HepG2 (cell line): ENCODE data around the gene FAT1. TPM values are rescaled to one million over a fixed set of nuclear protein-coding genes. Genes with fewer than 3 reads are reported as not detected.
A peak's percentile ranks its signal among the peaks of the same experiment; 100 is the strongest.

Source experiments
- ATAC-seq: fragments of 200-7000 bp; cut with Tn5 transposase; 3 replicates; pipeline ENCODE4 v1.9.1; 2020; ENCODE audit warnings: mild to moderate bottlenecking, moderate library complexity
- BruUV-seq: library from RNA; stranded (reverse); fragments of 400-500 nt; replicated peaks from 2 replicates; lab custom pipeline; 2021; lab: Mats Ljungman, UMichigan
- CTCF ChIA-PET: fragments of 300-600 bp; formaldehyde crosslinking; extraction: SDS; loops from one replicate; lab custom pipeline; 2021; ENCODE audit warnings: low total read pairs, inconsistent platforms, low intra/inter-chr PET ratio; lab: Yijun Ruan, JAX
- POLR2A ChIA-PET: fragments of 350-600 bp; sonication (Branson Sonifier 250); formaldehyde crosslinking; loops from one replicate; lab custom pipeline; 2020; ENCODE audit warnings: antibody characterized with exemption, inconsistent platforms; lab: Yijun Ruan, JAX
- DNase-seq: peaks from one replicate; pipeline ENCODE4 v3.0.0-alpha.2; 2015; ENCODE audit warnings: low spot score
- FAIRE-seq: peaks from 3 replicates; lab custom pipeline; 2011; peaks lifted over from hg19 to GRCh38; lab: Jason Lieb, UNC
- H2AFZ ChIP-seq: one replicate; pipeline ENCODE4 v1.6.1; 2011; ENCODE audit warnings: low read length, inconsistent platforms
- H3K27ac ChIP-seq: fragments of 300-600 bp; 3 replicates; pipeline ENCODE4 v1.8.0; 2011; ENCODE audit warnings: mixed run types, mild to moderate bottlenecking, mixed read lengths, low read length, inconsistent platforms; ENCODE audit not compliant: insufficient read depth; ENCODE audit errors: extremely low read length
- H3K27me3 ChIP-seq, 2 experiments: fragments of 200-600 bp in 1 of 2; 2 replicates in 1 of 2; 3 replicates in 1 of 2; pipeline versions ENCODE4 v1.6.0 to v1.8.0; 2011; ENCODE audit warnings: low read length in 2 of 2, mild to moderate bottlenecking in 2 of 2, moderate library complexity in 2 of 2, inconsistent platforms in 1 of 2; ENCODE audit not compliant: insufficient read depth in 2 of 2, control insufficient read depth in 1 of 2
- H3K36me3 ChIP-seq, 2 experiments: fragments of 200-600 bp in 1 of 2; replicated peaks in 1 of 2; 2 replicates in 1 of 2; 3 replicates in 1 of 2; pipeline versions ENCODE4 v1.5.1 to v1.8.0; 2011; ENCODE audit warnings: low read length in 2 of 2, inconsistent platforms in 1 of 2; ENCODE audit not compliant: insufficient read depth in 2 of 2, control insufficient read depth in 1 of 2
- H3K4me1 ChIP-seq: 2 replicates; pipeline ENCODE4 v1.5.1; 2012; ENCODE audit warnings: low read length, inconsistent platforms; ENCODE audit not compliant: insufficient read depth
- H3K4me2 ChIP-seq: 2 replicates; pipeline ENCODE4 v1.6.0; 2011; ENCODE audit warnings: low read depth, low read length, inconsistent platforms
- H3K4me3 ChIP-seq, 3 experiments: fragments of 200-600 bp in 1 of 3; sonication (generic), shearing (Covaris generic) in 1 of 3; replicated peaks in 1 of 3; 2 replicates each; pipeline ENCODE4 v1.5.1; 2011 to 2016; ENCODE audit warnings: low read length in 3 of 3, inconsistent platforms in 2 of 3, low read depth in 2 of 3, mild to moderate bottlenecking in 2 of 3, control low read depth in 1 of 3, mixed read lengths in 1 of 3; ENCODE audit not compliant: insufficient read depth in 1 of 3
- H3K79me2 ChIP-seq: one replicate; pipeline ENCODE4 v1.6.1; 2011; ENCODE audit warnings: low read length, inconsistent platforms; ENCODE audit not compliant: insufficient read depth
- H3K9ac ChIP-seq: 2 replicates; pipeline ENCODE4 v1.6.0; 2011; ENCODE audit warnings: mild to moderate bottlenecking, low read depth, low read length, inconsistent platforms; ENCODE audit not compliant: insufficient read depth
- H3K9me3 ChIP-seq: 2 replicates; pipeline ENCODE4 v1.5.1; 2012; ENCODE audit warnings: mild to moderate bottlenecking, low read length
- H4K20me1 ChIP-seq: 2 replicates; pipeline ENCODE4 v1.6.0; 2011; ENCODE audit warnings: inconsistent platforms, mild to moderate bottlenecking, low read length, moderate library complexity; ENCODE audit not compliant: insufficient read depth
- BORCS8-MEF2B ChIP-seq: sonication (generic); formaldehyde crosslinking; IDR thresholded peaks from 2 replicates; pipeline ENCODE4 v1.8.0; 2022; ENCODE audit warnings: mild to moderate bottlenecking, missing genetic modification reagents
- DR1 ChIP-seq: sonication (generic); formaldehyde crosslinking; IDR thresholded peaks from 2 replicates; pipeline ENCODE4 v1.8.0; 2021; ENCODE audit warnings: mild to moderate bottlenecking, missing genetic modification reagents, inconsistent platforms
- ELF1 ChIP-seq: sonication (generic); formaldehyde crosslinking; IDR thresholded peaks from 2 replicates; pipeline ENCODE4 v1.4.0; 2020; ENCODE audit warnings: missing genetic modification reagents
- GFI1 ChIP-seq: sonication (generic); formaldehyde crosslinking; IDR thresholded peaks from 2 replicates; pipeline ENCODE4 v1.5.0; 2020; ENCODE audit warnings: missing genetic modification reagents, mild to moderate bottlenecking, borderline replicate concordance
- REPIN1 ChIP-seq: sonication (generic); formaldehyde crosslinking; IDR thresholded peaks from 2 replicates; pipeline ENCODE4 v1.8.0; 2022; ENCODE audit warnings: missing genetic modification reagents, low read depth, mild to moderate bottlenecking, borderline replicate concordance
- TAF1 ChIP-seq: sonication (generic); formaldehyde crosslinking; IDR thresholded peaks from 2 replicates; pipeline ENCODE4 v1.4.0; 2020; ENCODE audit warnings: missing genetic modification reagents
- YY1 ChIP-seq: IDR thresholded peaks from 2 replicates; pipeline ENCODE4 v1.6.1; 2011; ENCODE audit warnings: low read length, low read depth, moderate library complexity, mild to moderate bottlenecking; ENCODE audit not compliant: insufficient read depth, insufficient replicate concordance
- ZFP90 ChIP-seq: sonication (generic); formaldehyde crosslinking; IDR thresholded peaks from 2 replicates; pipeline ENCODE4 v1.8.0; 2022; ENCODE audit warnings: missing genetic modification reagents, mild to moderate bottlenecking, inconsistent platforms, borderline replicate concordance
- ZNF333 ChIP-seq: sonication (generic); formaldehyde crosslinking; IDR thresholded peaks from 2 replicates; pipeline ENCODE4 v1.4.0; 2020; ENCODE audit warnings: mild to moderate bottlenecking, missing genetic modification reagents, borderline replicate concordance
- ZNF501 ChIP-seq: sonication (generic); formaldehyde crosslinking; IDR thresholded peaks from 2 replicates; pipeline ENCODE4 v1.5.1; 2020; ENCODE audit warnings: mild to moderate bottlenecking, moderate library complexity, missing genetic modification reagents
- ZSCAN29 ChIP-seq: sonication (generic); formaldehyde crosslinking; conservative IDR thresholded peaks from 2 replicates; pipeline ENCODE4 v1.4.0; 2020; ENCODE audit warnings: mild to moderate bottlenecking, missing genetic modification reagents
- WGBS: methylation state at CpG from one replicate; pipeline ENCODE4 v1.1.6; 2017; ENCODE audit warnings: low lambda C conversion rate; 5-methylcytosine and 5-hydroxymethylcytosine counted together
- in situ Hi-C: cut with HindIII; loops from 2 replicates; pipeline ENCODE4 v1.10.0; 2017; ENCODE audit warnings: low pct_unique_long_range_greater_than_20kb; ENCODE audit not compliant: extremely low pct_ligation_motif_present
- intact Hi-C: fragments of 100-400 bp; cut with micrococcal nuclease; formaldehyde crosslinking; loops from one replicate; pipeline ENCODE4 v1.10.0; 2022; ENCODE audit not compliant: unreplicated experiment
- polyA plus RNA-seq, 8 experiments: library from polyadenylated mRNA; depleted of rRNA in 3 of 8; stranded (reverse) in 7 of 8; unstranded in 1 of 8; fragments of >200 nt; fragmentation: Illumina TruSeq in 4 of 8; extraction: Trizol in 4 of 8; gene quantifications; 2 replicates each; pipeline versions ENCODE4 v1.2.1 to v1.2.3, GENCODE V29; 2011 to 2016; ENCODE audit warnings: low read depth in 4 of 8, missing spikeins in 1 of 8, mixed read lengths in 1 of 8; ENCODE audit not compliant: insufficient read depth in 1 of 8
- total RNA-seq, 5 experiments: library from RNA; depleted of rRNA; stranded (reverse); fragments of >200 nt; fragmentation: Illumina TruSeq; extraction: Trizol; gene quantifications; 2 replicates each; pipeline ENCODE4 v1.2.3, GENCODE V29; 2016; ENCODE audit warnings: low read depth in 1 of 5
- TF ChIP-seq, protein P1 (sequence below): sonication (generic); formaldehyde crosslinking; IDR thresholded peaks from 2 replicates; pipeline ENCODE4 v1.8.1; 2023; ENCODE audit warnings: mild to moderate bottlenecking, inconsistent platforms, moderate library complexity, missing genetic modification reagents, borderline replicate concordance
- TF ChIP-seq, protein P2 (sequence below): sonication (generic); formaldehyde crosslinking; IDR thresholded peaks from 2 replicates; pipeline ENCODE4 v1.4.0; 2020; ENCODE audit warnings: missing genetic modification reagents

The FAT1 gene
- total and polyA plus RNA-seq, 2 of the 13 experiments (the other 11 are each of a cell fraction or from before 2014, with no cell fraction given): 185 to 216 TPM

DNA sequence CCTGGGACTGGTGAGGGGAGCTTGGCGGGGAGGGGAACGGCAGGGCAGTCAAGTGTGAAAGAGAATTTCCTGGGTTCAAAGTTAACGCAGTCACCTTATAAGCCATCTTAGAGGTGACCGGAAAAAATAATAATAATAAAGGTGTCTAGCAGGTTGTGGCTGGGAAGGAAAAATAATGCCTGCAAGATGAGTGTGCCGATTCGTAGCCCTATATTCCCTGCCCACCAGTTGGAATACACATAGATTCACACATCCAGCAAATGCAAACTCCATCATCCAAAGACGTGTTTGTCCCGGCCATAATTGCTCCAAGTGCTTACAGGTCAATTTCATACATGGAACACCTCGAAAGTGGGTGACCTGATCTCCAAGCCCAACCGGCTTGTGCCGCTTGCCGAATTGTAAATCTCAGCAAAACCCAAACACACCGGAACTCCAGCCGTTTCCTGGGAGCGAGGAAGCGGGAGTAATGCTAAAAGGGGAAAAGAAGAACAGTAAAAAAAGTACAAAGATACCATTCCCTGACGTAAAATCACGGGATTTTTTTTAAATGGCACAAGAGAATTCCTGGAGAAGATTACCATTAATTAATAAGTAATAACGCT lies 1.3 kb upstream of the FAT1 start:
- peak overlapping the region; percentile 69 to 99 (median 95) for H3K4me3 ChIP-seq
- POLR2A ChIA-PET: interaction anchor here (1.8 to 2.5 kb wide), 2 partner anchors 31 to 80 kb away, joined by 8 to 9 read pairs; no protein-coding TSS in a partner anchor
- no peak for TF ChIP-seq ZNF333 (CRISPR knock-in tag)
- 0 out of 2 replicates have a peak, but pooled peaks have one; percentile 20 for TF ChIP-seq REPIN1 (CRISPR knock-in tag)
- no peak for TF ChIP-seq ELF1 (CRISPR knock-in tag)
- TF ChIP-seq, protein P1, sequence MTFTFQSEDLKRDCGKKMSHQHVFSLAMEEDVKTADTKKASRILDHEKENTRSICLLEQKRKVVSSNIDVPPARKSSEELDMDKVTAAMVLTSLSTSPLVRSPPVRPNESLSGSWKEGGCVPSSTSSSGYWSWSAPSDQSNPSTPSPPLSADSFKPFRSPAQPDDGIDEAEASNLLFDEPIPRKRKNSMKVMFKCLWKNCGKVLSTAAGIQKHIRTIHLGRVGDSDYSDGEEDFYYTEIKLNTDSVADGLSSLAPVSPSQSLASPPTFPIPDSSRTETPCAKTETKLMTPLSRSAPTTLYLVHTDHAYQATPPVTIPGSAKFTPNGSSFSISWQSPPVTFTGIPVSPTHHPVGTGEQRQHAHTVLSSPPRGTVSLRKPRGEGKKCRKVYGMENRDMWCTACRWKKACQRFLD (CRISPR knock-in tag): 0 out of 2 replicates have a peak, but pooled peaks have one; percentile 26
- peak; percentile 25; the same call in 1 of the 2 replicates for TF ChIP-seq TAF1 (CRISPR knock-in tag)
- no peak for TF ChIP-seq YY1
- TF ChIP-seq ZNF501 (CRISPR knock-in tag): no peak
- no peak for TF ChIP-seq ZFP90
- TF ChIP-seq BORCS8-MEF2B (CRISPR knock-in tag): no peak
- 0 out of 2 replicates have a peak, but pooled peaks have one; percentile 12 for TF ChIP-seq GFI1
- TF ChIP-seq, protein P2, sequence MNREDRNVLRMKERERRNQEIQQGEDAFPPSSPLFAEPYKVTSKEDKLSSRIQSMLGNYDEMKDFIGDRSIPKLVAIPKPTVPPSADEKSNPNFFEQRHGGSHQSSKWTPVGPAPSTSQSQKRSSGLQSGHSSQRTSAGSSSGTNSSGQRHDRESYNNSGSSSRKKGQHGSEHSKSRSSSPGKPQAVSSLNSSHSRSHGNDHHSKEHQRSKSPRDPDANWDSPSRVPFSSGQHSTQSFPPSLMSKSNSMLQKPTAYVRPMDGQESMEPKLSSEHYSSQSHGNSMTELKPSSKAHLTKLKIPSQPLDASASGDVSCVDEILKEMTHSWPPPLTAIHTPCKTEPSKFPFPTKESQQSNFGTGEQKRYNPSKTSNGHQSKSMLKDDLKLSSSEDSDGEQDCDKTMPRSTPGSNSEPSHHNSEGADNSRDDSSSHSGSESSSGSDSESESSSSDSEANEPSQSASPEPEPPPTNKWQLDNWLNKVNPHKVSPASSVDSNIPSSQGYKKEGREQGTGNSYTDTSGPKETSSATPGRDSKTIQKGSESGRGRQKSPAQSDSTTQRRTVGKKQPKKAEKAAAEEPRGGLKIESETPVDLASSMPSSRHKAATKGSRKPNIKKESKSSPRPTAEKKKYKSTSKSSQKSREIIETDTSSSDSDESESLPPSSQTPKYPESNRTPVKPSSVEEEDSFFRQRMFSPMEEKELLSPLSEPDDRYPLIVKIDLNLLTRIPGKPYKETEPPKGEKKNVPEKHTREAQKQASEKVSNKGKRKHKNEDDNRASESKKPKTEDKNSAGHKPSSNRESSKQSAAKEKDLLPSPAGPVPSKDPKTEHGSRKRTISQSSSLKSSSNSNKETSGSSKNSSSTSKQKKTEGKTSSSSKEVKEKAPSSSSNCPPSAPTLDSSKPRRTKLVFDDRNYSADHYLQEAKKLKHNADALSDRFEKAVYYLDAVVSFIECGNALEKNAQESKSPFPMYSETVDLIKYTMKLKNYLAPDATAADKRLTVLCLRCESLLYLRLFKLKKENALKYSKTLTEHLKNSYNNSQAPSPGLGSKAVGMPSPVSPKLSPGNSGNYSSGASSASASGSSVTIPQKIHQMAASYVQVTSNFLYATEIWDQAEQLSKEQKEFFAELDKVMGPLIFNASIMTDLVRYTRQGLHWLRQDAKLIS (CRISPR knock-in tag): 0 out of 2 replicates have a peak, but pooled peaks have one; percentile 25
- TF ChIP-seq ZSCAN29 (CRISPR knock-in tag): no peak
- TF ChIP-seq DR1 (CRISPR knock-in tag): no peak
- TF ChIP-seq, all 625 proteins: peak for 5
- H2AFZ ChIP-seq: no peak overlapping the region
- peaks cover 7% of the 10 kb centered on the region for H3K9me3 ChIP-seq
- ATAC-seq: no peak
- BruUV-seq: no TSS peak
- DNase-seq: no peak
- CTCF ChIA-PET: interaction anchor here (0.8 to 3.1 kb wide), 3 partner anchors 222 to 655 kb away, joined by 3 to 22 read pairs (median 3); no protein-coding TSS in a partner anchor
- H3K9ac ChIP-seq: peak overlapping the region; percentile 91
- H3K27ac ChIP-seq: peak overlapping the region; percentile 81
- in situ Hi-C loops (loop anchor here (25.0 kb wide), 1 partner anchor 212 kb away; no protein-coding TSS in a partner anchor), intact Hi-C loops (loop anchor here (1.0 to 10.0 kb wide), 9 partner anchors 40 to 880 kb away; no protein-coding TSS in a partner anchor)
- H3K27me3 ChIP-seq: no peaks in the 10 kb centered on the region; a peak in 1 of 5 replicates
- peaks cover 20% of the 10 kb centered on the region for H4K20me1 ChIP-seq
- no peak for FAIRE-seq
- 1% methylated on average over 19 of the region's 19 CpGs for WGBS
- H3K4me1 ChIP-seq: peaks cover 47% of the 10 kb centered on the region
- H3K79me2 ChIP-seq: peaks cover 72% of the 10 kb centered on the region
- no peaks in the 10 kb centered on the region; a peak in 1 of 5 replicates for H3K36me3 ChIP-seq
- H3K4me2 ChIP-seq: peak overlapping the region; percentile 83
